Measurements from ENCODE around the gene NFIA. TPM values are rescaled to one million over a fixed set of nuclear protein-coding genes. Genes with fewer than 3 reads are reported as not detected.

NFIA gene
- total and polyA plus RNA-seq, 9 of the 15 experiments (the other 6 are each of a cell fraction or from before 2014, with no cell fraction given): 5.3 to 24.9 (median 9.8) TPM

DNA sequence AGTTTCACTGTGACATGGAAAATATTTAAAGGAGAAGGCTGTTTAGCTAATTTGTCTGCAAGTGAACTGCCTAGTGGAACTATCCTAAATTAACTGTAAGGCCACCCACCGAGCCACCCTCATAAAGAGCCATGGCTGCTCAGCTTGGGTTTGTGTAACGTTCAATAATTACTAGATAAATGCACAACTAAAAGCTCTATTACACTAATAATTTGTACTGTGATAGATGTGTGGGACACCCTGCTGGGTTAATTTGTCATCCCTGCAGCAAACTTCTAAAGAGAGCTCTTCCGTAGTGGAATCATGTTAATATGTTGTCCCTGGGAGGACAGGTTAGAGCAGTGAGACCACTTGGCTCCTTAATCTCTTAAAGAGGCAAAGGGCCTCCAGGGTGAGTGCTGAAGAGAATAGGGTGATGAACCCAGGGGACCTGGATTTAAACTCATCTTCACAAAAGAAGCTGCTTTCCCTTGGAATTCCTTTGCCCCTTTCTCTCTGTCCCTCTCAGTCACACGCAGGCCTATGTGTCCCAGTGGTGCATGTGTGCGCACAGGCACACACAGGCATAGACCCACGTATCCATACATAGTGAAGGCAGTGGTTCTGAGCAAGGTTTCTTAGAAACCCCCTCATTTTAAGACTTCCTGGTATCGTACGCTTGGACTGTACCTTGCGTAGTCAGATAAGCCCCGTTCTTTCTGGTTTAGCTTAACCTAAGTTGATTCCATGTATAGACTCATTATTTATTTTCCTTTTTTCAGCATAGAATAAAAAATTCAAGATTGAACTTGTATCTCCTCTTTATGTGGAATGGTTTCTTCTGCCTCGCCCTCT is 310.3 kb downstream of the NFIA start (continued):
- TF ChIP-seq STAT5A (IDR thresholded peaks at IDR 0.05; ENCODE audit: borderline replicate concordance, low read length): peak; percentile 80
- TF ChIP-seq CHD1 (IDR thresholded peaks at IDR 0.05; ENCODE audit: low read length): no peak
- TF ChIP-seq ARID2 (IDR thresholded peaks at IDR 0.05): 0 out of 2 replicates have a peak, but pooled peaks have one; percentile 44
- peak; percentile 44; the same call in 1 of the 2 replicates for TF ChIP-seq EP300 (IDR thresholded peaks at IDR 0.05; ENCODE audit: low read length)
- no peak for TF ChIP-seq RBFOX2 (IDR thresholded peaks at IDR 0.05; ENCODE audit: low read depth, low read length)
- TF ChIP-seq, protein P1, sequence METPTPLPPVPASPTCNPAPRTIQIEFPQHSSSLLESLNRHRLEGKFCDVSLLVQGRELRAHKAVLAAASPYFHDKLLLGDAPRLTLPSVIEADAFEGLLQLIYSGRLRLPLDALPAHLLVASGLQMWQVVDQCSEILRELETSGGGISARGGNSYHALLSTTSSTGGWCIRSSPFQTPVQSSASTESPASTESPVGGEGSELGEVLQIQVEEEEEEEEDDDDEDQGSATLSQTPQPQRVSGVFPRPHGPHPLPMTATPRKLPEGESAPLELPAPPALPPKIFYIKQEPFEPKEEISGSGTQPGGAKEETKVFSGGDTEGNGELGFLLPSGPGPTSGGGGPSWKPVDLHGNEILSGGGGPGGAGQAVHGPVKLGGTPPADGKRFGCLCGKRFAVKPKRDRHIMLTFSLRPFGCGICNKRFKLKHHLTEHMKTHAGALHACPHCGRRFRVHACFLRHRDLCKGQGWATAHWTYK (CRISPR knock-in tag; IDR thresholded peaks at IDR 0.05): no peak
- TF ChIP-seq HOXB6 (CRISPR knock-in tag; IDR thresholded peaks at IDR 0.05; ENCODE audit: borderline replicate concordance): no peak
- no peak for TF ChIP-seq CREM (IDR thresholded peaks at IDR 0.05; ENCODE audit: low read depth)
- no peak for TF ChIP-seq FUS (optimal IDR thresholded peaks at IDR 0.05; ENCODE audit: low read depth, low read length)
- no peak for TF ChIP-seq RB1 (IDR thresholded peaks at IDR 0.05; ENCODE audit: low read depth)
- TF ChIP-seq, protein P2, sequence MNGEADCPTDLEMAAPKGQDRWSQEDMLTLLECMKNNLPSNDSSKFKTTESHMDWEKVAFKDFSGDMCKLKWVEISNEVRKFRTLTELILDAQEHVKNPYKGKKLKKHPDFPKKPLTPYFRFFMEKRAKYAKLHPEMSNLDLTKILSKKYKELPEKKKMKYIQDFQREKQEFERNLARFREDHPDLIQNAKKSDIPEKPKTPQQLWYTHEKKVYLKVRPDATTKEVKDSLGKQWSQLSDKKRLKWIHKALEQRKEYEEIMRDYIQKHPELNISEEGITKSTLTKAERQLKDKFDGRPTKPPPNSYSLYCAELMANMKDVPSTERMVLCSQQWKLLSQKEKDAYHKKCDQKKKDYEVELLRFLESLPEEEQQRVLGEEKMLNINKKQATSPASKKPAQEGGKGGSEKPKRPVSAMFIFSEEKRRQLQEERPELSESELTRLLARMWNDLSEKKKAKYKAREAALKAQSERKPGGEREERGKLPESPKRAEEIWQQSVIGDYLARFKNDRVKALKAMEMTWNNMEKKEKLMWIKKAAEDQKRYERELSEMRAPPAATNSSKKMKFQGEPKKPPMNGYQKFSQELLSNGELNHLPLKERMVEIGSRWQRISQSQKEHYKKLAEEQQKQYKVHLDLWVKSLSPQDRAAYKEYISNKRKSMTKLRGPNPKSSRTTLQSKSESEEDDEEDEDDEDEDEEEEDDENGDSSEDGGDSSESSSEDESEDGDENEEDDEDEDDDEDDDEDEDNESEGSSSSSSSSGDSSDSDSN (IDR thresholded peaks at IDR 0.05; ENCODE audit: borderline replicate concordance in 1 of 2, low read depth in 2 of 2, low read length in 2 of 2): no peak
- no peak for TF ChIP-seq BCL6 (CRISPR knock-in tag; IDR thresholded peaks at IDR 0.05)
- TF ChIP-seq, protein P3, sequence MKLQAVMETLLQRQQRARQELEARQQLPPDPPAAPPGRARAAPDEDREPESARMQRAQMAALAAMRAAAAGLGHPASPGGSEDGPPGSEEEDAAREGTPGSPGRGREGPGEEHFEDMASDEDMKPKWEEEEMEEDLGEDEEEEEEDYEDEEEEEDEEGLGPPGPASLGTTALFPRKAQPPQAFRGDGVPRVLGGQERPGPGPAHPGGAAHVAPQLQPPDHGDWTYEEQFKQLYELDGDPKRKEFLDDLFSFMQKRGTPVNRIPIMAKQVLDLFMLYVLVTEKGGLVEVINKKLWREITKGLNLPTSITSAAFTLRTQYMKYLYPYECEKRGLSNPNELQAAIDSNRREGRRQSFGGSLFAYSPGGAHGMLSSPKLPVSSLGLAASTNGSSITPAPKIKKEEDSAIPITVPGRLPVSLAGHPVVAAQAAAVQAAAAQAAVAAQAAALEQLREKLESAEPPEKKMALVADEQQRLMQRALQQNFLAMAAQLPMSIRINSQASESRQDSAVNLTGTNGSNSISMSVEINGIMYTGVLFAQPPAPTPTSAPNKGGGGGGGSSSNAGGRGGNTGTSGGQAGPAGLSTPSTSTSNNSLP (IDR thresholded peaks at IDR 0.05; ENCODE audit: borderline replicate concordance, low read depth, low read length): 0 out of 2 replicates have a peak, but pooled peaks have one; percentile 9
- TF ChIP-seq MED1 (CRISPR knock-in tag; IDR thresholded peaks at IDR 0.05; ENCODE audit: borderline replicate concordance): no peak
- no peak for TF ChIP-seq XRCC3 (IDR thresholded peaks at IDR 0.05)
- TF ChIP-seq NFYB (IDR thresholded peaks at IDR 0.05; ENCODE audit: extremely low read depth, insufficient read length): no peak
- no peak for TF ChIP-seq ZNF23 (CRISPR knock-in tag; IDR thresholded peaks at IDR 0.05)
- TF ChIP-seq ZNF75A (CRISPR knock-in tag; IDR thresholded peaks at IDR 0.05): no peak
- peak; percentile 60 for TF ChIP-seq HNRNPLL (IDR thresholded peaks at IDR 0.05; ENCODE audit: low read depth, low read length, poor library complexity, severe bottlenecking)
- no peak for TF ChIP-seq BACH1 (tag; IDR thresholded peaks at IDR 0.05)
- no peak for TF ChIP-seq ZNF699 (CRISPR knock-in tag; IDR thresholded peaks at IDR 0.05; ENCODE audit: insufficient replicate concordance)
- no peak for TF ChIP-seq RBM17 (IDR thresholded peaks at IDR 0.05; ENCODE audit: borderline replicate concordance, low read depth, low read length)
- TF ChIP-seq SIX5 (IDR thresholded peaks at IDR 0.05; ENCODE audit: borderline replicate concordance in 1 of 2, insufficient read depth in 1 of 2, low read depth in 1 of 2, low read length in 2 of 2): no peak
- no peak for TF ChIP-seq TGIF2 (CRISPR knock-in tag; IDR thresholded peaks at IDR 0.05)
